GM12875 (cell line): Measurements from ENCODE around the gene FAM47E.

Experiments used
- H3K4me3 ChIP-seq: one replicate; pipeline ENCODE4 v1.5.1; 2011; ENCODE audit warnings: low read depth, low read length, control low read depth
- CTCF ChIP-seq: IDR thresholded peaks from 2 replicates; pipeline ENCODE4 v1.5.1; 2011; ENCODE audit warnings: low read depth, mild to moderate bottlenecking, control low read depth, inconsistent platforms, low read length, moderate library complexity, borderline replicate concordance; ENCODE audit not compliant: insufficient read depth

Gene FAM47E

GRCh38 chr4:76251441-76252270 is at the start of gene FAM47E:
TSS of gene FAM47E (plus strand) at chr4:76251721. CDS start at chr4:76251747, 26 bp downstream.
- H3K4me3 ChIP-seq, result no peak within 1 kb of the TSS
- peak; percentile 58 for TF ChIP-seq CTCF

GRCh38 chr4:76203541-76203940 is 48.0 kb upstream of the FAM47E start:
- TF ChIP-seq CTCF, result no peak

GRCh38 chr4:76204936-76205335 is 46.6 kb upstream of the FAM47E start:
- no peak overlapping the region for H3K4me3 ChIP-seq
- no peak for TF ChIP-seq CTCF

More at GRCh38 chr4:76203541-76203940, 48.0 kb upstream of the FAM47E start:
- H3K4me3 ChIP-seq, result no peak overlapping the region

GRCh38 chr4:76205476-76205875 is 46.0 kb upstream of the FAM47E start:
- H3K4me3 ChIP-seq, result no peak overlapping the region
- no peak for TF ChIP-seq CTCF

GRCh38 chr4:76206222-76206942 is 45.1 kb upstream of the FAM47E start:
- H3K4me3 ChIP-seq, result no peak overlapping the region
- TF ChIP-seq CTCF, result no peak

GRCh38 chr4:76207549-76207948 is 44.0 kb upstream of the FAM47E start:
- H3K4me3 ChIP-seq, result no peak overlapping the region
- no peak for TF ChIP-seq CTCF
